ENCODE data around the gene SMCO4.

The SMCO4 gene

DNA sequence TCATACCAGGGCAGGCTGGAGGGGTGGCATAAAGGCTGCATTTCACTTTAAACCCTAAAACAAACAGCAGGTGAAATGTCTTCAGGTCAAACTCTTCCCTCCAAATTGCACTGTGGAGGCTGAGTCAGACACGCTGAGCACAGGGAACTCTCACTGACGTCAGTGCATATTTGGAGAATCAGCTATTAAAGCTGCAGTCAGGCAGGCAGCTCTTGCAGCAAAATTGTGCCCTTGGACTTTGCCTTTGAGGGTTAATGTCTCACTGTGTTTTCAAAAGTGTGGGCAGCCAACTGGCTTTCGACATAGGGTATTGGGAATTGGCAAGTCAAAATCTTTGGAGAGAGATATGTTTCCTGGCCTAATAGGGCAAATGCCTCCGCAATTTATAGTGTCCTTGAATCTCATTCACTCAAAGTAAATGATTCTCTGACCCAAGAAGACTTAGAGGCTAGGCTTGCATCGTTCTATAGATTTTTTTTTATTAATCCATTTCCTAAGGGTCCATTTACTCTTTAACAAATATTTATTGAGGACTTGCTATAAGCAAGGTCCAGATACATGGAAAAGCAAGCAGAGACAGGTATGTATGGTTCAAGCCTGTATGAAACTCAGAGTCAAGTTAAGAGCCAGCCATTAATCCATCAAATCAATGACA is 27.7 kb upstream of the SMCO4 start:
- ATAC-seq = no peak
- no peaks in the 10 kb centered on the region for H3K9me3 Mint-ChIP-seq
- no peaks in the 10 kb centered on the region for H3K36me3 Mint-ChIP-seq
- no peaks in the 10 kb centered on the region for H3K4me1 Mint-ChIP-seq
- H3K27me3 Mint-ChIP-seq = peaks cover 8% of the 10 kb centered on the region
- H3K27ac Mint-ChIP-seq = no peak overlapping the region
- H3K4me3 Mint-ChIP-seq = no peak overlapping the region

GRCh38 chr11:93569496-93569895 is 26.3 kb upstream of the SMCO4 start:
- no peak overlapping the region for H3K4me3 Mint-ChIP-seq
- H3K9me3 Mint-ChIP-seq = no peaks in the 10 kb centered on the region
- H3K36me3 Mint-ChIP-seq = no peaks in the 10 kb centered on the region
- H3K27me3 Mint-ChIP-seq = no peaks in the 10 kb centered on the region
- no peaks in the 10 kb centered on the region for H3K4me1 Mint-ChIP-seq
- H3K27ac Mint-ChIP-seq = no peak overlapping the region
- ATAC-seq = no peak

DNA sequence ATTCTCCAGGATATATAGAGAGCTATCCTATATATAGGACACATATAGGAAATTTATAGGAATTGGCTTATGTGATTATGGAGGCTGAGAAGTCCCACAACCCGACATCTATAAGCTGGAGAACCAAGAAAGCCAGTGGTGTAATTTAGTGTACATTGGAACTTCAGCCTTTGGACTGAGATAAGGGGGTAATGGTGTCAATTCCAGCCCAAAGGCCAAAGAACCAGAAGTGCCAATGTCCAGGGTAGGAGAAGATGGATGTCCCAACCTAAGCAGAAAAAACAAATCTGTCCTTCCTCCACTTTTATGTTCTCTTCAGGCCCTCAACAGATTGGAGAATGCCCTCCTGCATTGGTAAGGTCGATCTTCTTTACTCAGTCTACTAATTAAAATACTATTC is 25.5 kb upstream of the SMCO4 start:
- no peak overlapping the region for H3K27ac Mint-ChIP-seq
- H3K27me3 Mint-ChIP-seq = no peaks in the 10 kb centered on the region
- H3K4me1 Mint-ChIP-seq = no peaks in the 10 kb centered on the region
- no peak for ATAC-seq
- H3K4me3 Mint-ChIP-seq = no peak overlapping the region
- no peaks in the 10 kb centered on the region for H3K9me3 Mint-ChIP-seq
- no peaks in the 10 kb centered on the region for H3K36me3 Mint-ChIP-seq

DNA sequence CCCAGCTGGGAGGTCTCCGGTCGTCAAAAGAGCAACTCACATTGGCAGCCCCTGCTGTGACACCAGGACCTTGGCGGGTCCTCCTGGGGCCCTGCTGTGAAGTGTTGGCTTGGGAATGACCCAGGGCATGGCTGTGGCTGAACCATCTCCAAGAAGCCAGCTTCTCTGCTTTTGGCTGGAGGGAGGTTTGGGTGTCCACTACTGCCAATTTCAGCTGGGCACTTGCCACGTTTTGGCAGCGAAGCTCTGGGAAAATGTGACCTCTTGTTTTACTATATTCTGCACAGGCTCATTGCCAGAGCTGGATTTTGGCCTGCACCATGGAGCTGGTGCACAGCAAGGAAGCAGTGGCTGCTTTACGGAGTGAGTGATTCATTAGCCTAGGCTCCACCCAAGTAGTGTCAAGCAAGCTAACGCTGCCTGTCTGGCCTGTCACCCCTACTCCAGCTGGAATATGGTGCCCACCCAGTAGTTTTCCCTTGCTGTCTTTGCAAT is 24.3 kb upstream of the SMCO4 start:
- no peaks in the 10 kb centered on the region for H3K36me3 Mint-ChIP-seq
- H3K4me1 Mint-ChIP-seq = no peaks in the 10 kb centered on the region
- H3K4me3 Mint-ChIP-seq = no peak overlapping the region
- no peaks in the 10 kb centered on the region for H3K9me3 Mint-ChIP-seq
- no peak for ATAC-seq
- H3K27ac Mint-ChIP-seq = no peak overlapping the region
- no peaks in the 10 kb centered on the region for H3K27me3 Mint-ChIP-seq

- H3K9me3 Mint-ChIP-seq = no peaks in the 10 kb centered on the region
- H3K36me3 Mint-ChIP-seq = no peaks in the 10 kb centered on the region
- no peak overlapping the region for H3K27ac Mint-ChIP-seq
- H3K27me3 Mint-ChIP-seq = no peaks in the 10 kb centered on the region
- H3K4me1 Mint-ChIP-seq = no peaks in the 10 kb centered on the region
- no peak for ATAC-seq
- no peak overlapping the region for H3K4me3 Mint-ChIP-seq
These were observed 21.7 kb upstream of the SMCO4 start for GRCh38 chr11:93564895-93565294.

- Mint-ChIP-seq H3K9me3 (no peaks in the 10 kb centered on the region), H3K27ac (no peak overlapping the region), H3K36me3 (no peaks in the 10 kb centered on the region), H3K27me3 (no peaks in the 10 kb centered on the region), H3K4me1 (no peaks in the 10 kb centered on the region), H3K4me3 (no peak overlapping the region)
- no peak for ATAC-seq
These were observed 20.7 kb upstream of the SMCO4 start for GRCh38 chr11:93563857-93564256.

DNA sequence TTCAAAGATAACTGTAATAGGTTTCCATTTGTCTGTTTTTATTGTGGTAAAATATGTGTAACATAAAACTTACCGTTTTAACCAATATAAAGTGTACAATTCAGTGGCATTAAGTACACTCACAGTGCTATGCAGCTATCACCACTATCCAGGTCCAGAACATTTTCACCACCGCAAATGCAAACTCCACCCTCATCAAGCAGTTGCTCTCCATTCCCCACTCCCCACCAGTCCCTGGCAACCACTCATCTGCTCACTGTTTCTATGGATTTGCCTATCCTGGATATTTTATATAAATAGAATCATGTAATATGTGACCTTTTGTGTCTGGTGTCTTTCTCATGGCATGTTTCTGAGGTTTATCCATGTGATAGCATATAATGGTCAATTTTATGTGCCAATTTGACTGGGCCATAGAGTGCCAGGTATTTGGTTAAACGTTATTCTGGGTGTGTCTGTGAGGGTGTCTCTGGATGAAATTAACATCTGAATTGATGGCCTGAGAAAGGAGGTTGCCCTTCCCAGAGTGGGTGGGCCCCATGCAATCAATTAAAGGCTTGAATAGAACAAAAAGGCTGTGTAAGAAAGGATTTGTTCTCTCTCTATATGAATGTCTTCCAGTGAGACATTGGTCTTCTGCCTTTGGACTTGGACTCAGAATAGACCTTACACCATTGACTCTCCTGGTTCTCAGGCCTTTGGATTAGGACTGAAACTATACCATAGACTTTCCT is 17.2 kb upstream of the SMCO4 start:
- no peaks in the 10 kb centered on the region for H3K36me3 Mint-ChIP-seq
- H3K4me1 Mint-ChIP-seq = no peaks in the 10 kb centered on the region
- no peak overlapping the region for H3K4me3 Mint-ChIP-seq
- ATAC-seq = no peak
- H3K27me3 Mint-ChIP-seq = peaks cover 14% of the 10 kb centered on the region
- H3K27ac Mint-ChIP-seq = no peak overlapping the region
- no peaks in the 10 kb centered on the region for H3K9me3 Mint-ChIP-seq

DNA sequence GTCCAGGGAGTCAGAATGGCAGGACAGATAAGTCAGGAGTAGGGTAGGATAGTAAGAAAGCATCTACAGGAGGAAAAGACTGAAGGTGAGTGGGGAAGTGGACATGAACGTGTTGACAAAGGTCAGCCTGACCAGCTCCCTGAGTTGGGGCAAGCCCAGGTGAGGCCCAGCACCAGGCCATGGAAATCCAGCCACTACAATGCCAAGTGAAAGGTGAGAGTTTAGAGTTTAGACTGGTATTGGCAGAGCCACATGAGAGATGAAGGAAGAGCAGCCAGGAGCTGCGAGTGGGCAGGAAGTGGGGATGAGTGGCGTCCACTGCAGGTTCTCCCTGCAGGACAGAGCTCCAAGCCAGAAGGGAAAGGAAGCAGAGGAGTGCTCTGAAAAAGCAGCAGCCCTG is 16.5 kb upstream of the SMCO4 start:
- Mint-ChIP-seq H3K27ac (no peak overlapping the region), H3K9me3 (no peaks in the 10 kb centered on the region), H3K4me3 (no peak overlapping the region), H3K27me3 (peaks cover 21% of the 10 kb centered on the region), H3K4me1 (no peaks in the 10 kb centered on the region), H3K36me3 (no peaks in the 10 kb centered on the region)
- no peak for ATAC-seq

GRCh38 chr11:93552874-93553273 is 9.7 kb upstream of the SMCO4 start:
- no peak overlapping the region for H3K4me3 Mint-ChIP-seq
- H3K27ac Mint-ChIP-seq = no peak overlapping the region
- peaks cover 31% of the 10 kb centered on the region for H3K27me3 Mint-ChIP-seq
- H3K4me1 Mint-ChIP-seq = no peaks in the 10 kb centered on the region
- H3K9me3 Mint-ChIP-seq = no peaks in the 10 kb centered on the region
- no peak for ATAC-seq
- H3K36me3 Mint-ChIP-seq = no peaks in the 10 kb centered on the region

DNA sequence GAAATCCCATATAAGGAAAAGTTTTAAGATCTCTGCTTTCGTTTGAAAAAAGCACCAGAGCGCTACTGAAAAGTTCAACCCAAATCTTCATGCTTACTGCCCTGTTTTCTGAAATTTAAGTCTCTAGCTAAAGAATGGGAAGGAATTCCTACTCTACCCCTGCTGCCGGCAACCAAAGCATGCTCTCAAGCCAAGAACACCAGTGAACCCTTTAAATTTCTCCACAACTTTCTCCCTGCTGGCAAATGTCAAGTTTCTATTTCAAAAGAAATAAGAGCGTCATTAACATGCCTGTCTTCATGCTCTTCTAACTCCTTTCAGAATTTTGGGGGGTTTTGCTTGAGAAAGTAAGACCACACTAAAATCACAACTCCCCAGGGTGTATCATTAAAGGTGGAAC is 6.8 kb upstream of the SMCO4 start:
- Mint-ChIP-seq H3K27me3 (peaks cover 22% of the 10 kb centered on the region), H3K9me3 (no peaks in the 10 kb centered on the region), H3K27ac (no peak overlapping the region), H3K36me3 (no peaks in the 10 kb centered on the region), H3K4me3 (no peak overlapping the region), H3K4me1 (no peaks in the 10 kb centered on the region)
- ATAC-seq = no peak

- no peak for ATAC-seq
- H3K27me3 Mint-ChIP-seq = peaks cover 13% of the 10 kb centered on the region
These were observed 5.6 kb upstream of the SMCO4 start for GRCh38 chr11:93548679-93549319.

DNA sequence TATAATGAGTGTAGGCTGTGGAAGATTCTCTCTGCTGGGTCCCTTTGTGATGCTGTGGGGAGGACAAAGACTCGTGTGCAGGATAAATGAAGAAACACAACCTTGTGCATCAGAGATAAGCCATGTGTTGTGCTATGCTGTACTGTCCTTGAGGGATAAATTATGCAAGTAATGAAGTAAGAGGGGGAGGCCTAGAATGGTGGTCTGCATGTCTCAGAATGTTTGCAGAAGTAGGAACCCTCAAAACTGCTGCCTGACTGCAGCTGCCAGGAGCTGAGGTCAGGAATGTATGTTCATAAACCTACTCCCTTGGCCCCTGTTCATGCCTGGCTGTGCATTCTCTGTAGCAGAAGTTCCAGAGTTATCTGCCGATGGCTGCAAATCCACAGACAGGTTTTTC is 4.6 kb upstream of the SMCO4 start:
- Mint-ChIP-seq H3K36me3 (no peaks in the 10 kb centered on the region), H3K4me1 (peaks cover 5% of the 10 kb centered on the region), H3K27ac (no peak overlapping the region), H3K4me3 (no peak overlapping the region), H3K27me3 (peaks cover 9% of the 10 kb centered on the region), H3K9me3 (no peaks in the 10 kb centered on the region)
- no peak for ATAC-seq

More at GRCh38 chr11:93548679-93549319, 5.6 kb upstream of the SMCO4 start:
- Mint-ChIP-seq H3K36me3 (no peaks in the 10 kb centered on the region), H3K27ac (no peak overlapping the region), H3K4me3 (no peak overlapping the region), H3K4me1 (no peaks in the 10 kb centered on the region), H3K9me3 (no peaks in the 10 kb centered on the region)

- Mint-ChIP-seq H3K9me3 (no peaks in the 10 kb centered on the region), H3K27ac (no peak overlapping the region), H3K4me1 (peaks cover 12% of the 10 kb centered on the region), H3K36me3 (no peaks in the 10 kb centered on the region), H3K4me3 (no peak overlapping the region), H3K27me3 (peaks cover 9% of the 10 kb centered on the region)
- no peak for ATAC-seq
These were observed 3.8 kb upstream of the SMCO4 start for GRCh38 chr11:93547028-93547427.

GRCh38 chr11:93545566-93545965 is 2.4 kb upstream of the SMCO4 start:
- Mint-ChIP-seq H3K36me3 (no peaks in the 10 kb centered on the region), H3K9me3 (no peaks in the 10 kb centered on the region), H3K4me3 (no peak overlapping the region), H3K27ac (no peak overlapping the region), H3K4me1 (peaks cover 16% of the 10 kb centered on the region), H3K27me3 (peaks cover 9% of the 10 kb centered on the region)
- no peak for ATAC-seq

- ATAC-seq = peak; percentile 77
These were observed 371 bp downstream of the SMCO4 start for GRCh38 chr11:93542811-93543229.

More at GRCh38 chr11:93542811-93543229, 371 bp downstream of the SMCO4 start:
- H3K9me3 Mint-ChIP-seq = no peaks in the 10 kb centered on the region
- no peaks in the 10 kb centered on the region for H3K36me3 Mint-ChIP-seq
- peak overlapping the region; percentile 87 for H3K4me3 Mint-ChIP-seq
- H3K4me1 Mint-ChIP-seq = peaks cover 16% of the 10 kb centered on the region
- peak overlapping the region; percentile 80 for H3K27ac Mint-ChIP-seq
- peaks cover 9% of the 10 kb centered on the region for H3K27me3 Mint-ChIP-seq

All from stimulated activated memory B cell treated with anti-CD40 and anti-IgM and Interleukin-4, amounts not matched to agents 10 μg/mL and 1 μg/mL and 100 μg/mL, for 72 hours (primary cell).